ENCODE results near the gene POLR2I. TPM values are rescaled to one million over a fixed set of nuclear protein-coding genes. Genes with fewer than 3 reads are reported as not detected.

The POLR2I gene
- polyA plus RNA-seq, 1 donor (not counting 4 experiments of a cell fraction or from before 2014, with no cell fraction given): 34.3 TPM

GRCh38 chr19:36090910-36091695 is 23.6 kb downstream of the POLR2I start:
- Histone ChIP-seq H3K9me3 (ENCODE audit: control insufficient read depth, low read depth, low read length) (no peaks in the 10 kb centered on the region), H3K9me1 (ENCODE audit: control insufficient read depth, extremely low read depth, insufficient read depth, low read length) (no peaks in the 10 kb centered on the region), H3K4me3 (ENCODE audit: control insufficient read depth in 2 of 3, extremely low read depth in 1 of 3, insufficient read depth in 2 of 3, low read depth in 1 of 3, low read length in 3 of 3) (no peak overlapping the region), H3K27me3 (ENCODE audit: control insufficient read depth, extremely low read depth, insufficient read depth, low read length) (no peaks in the 10 kb centered on the region), H3K4me2 (ENCODE audit: control insufficient read depth, extremely low read depth, insufficient read depth, low read depth, low read length) (no peak overlapping the region), H3K4me1 (ENCODE audit: control insufficient read depth, extremely low read depth, insufficient read depth, low read length) (no peaks in the 10 kb centered on the region), H3K79me2 (ENCODE audit: control insufficient read depth, insufficient read depth, low read length) (no peaks in the 10 kb centered on the region), H2AFZ (ENCODE audit: control insufficient read depth, low read length) (no peak overlapping the region), H3K9ac (ENCODE audit: control insufficient read depth, extremely low read depth, insufficient read depth, low read length) (no peak overlapping the region), H4K20me1 (ENCODE audit: control insufficient read depth, extremely low read depth, insufficient read depth, low read length) (no peaks in the 10 kb centered on the region), H3K27ac (ENCODE audit: control insufficient read depth, insufficient read depth, low read length) (no peak overlapping the region), H3K36me3 (ENCODE audit: control insufficient read depth in 2 of 2, extremely low read depth in 1 of 2, insufficient read depth in 2 of 2, low read length in 2 of 2) (peaks cover 4 to 9% of the 10 kb centered on the region in 2 experiments)
- no peak for TF ChIP-seq CTCF (optimal IDR thresholded peaks at IDR 0.05 in 1 of 3, IDR thresholded peaks at IDR 0.05 in 1 of 3, conservative IDR thresholded peaks at IDR 0.05 in 1 of 3; ENCODE audit: extremely low read depth in 1 of 3, insufficient read depth in 2 of 3, low read length in 3 of 3)
- no peak for TF ChIP-seq EZH2 (IDR thresholded peaks at IDR 0.05; ENCODE audit: low read length)
- FAIRE-seq (no peak), DNase-seq (ENCODE audit: low read depth, low spot score) (no peak)
- dilution Hi-C loops (cut with MboI; ENCODE audit: extremely low pct_ligation_motif_present, low sequenced_read_pairs): no loop called here

GRCh38 chr19:36089847-36090246 is 24.8 kb downstream of the POLR2I start:
- Histone ChIP-seq H3K9me3 (ENCODE audit: control insufficient read depth, low read depth, low read length) (no peaks in the 10 kb centered on the region), H4K20me1 (ENCODE audit: control insufficient read depth, extremely low read depth, insufficient read depth, low read length) (no peaks in the 10 kb centered on the region), H3K27ac (ENCODE audit: control insufficient read depth, insufficient read depth, low read length) (no peak overlapping the region), H3K4me1 (ENCODE audit: control insufficient read depth, extremely low read depth, insufficient read depth, low read length) (no peaks in the 10 kb centered on the region), H3K4me2 (ENCODE audit: control insufficient read depth, extremely low read depth, insufficient read depth, low read depth, low read length) (no peak overlapping the region), H2AFZ (ENCODE audit: control insufficient read depth, low read length) (no peak overlapping the region), H3K4me3 (ENCODE audit: control insufficient read depth in 2 of 3, extremely low read depth in 1 of 3, insufficient read depth in 2 of 3, low read depth in 1 of 3, low read length in 3 of 3) (no peak overlapping the region), H3K79me2 (ENCODE audit: control insufficient read depth, insufficient read depth, low read length) (no peaks in the 10 kb centered on the region), H3K9me1 (ENCODE audit: control insufficient read depth, extremely low read depth, insufficient read depth, low read length) (no peaks in the 10 kb centered on the region), H3K36me3 (ENCODE audit: control insufficient read depth in 2 of 2, extremely low read depth in 1 of 2, insufficient read depth in 2 of 2, low read length in 2 of 2) (peaks cover 4 to 9% of the 10 kb centered on the region in 2 experiments), H3K27me3 (ENCODE audit: control insufficient read depth, extremely low read depth, insufficient read depth, low read length) (no peaks in the 10 kb centered on the region), H3K9ac (ENCODE audit: control insufficient read depth, extremely low read depth, insufficient read depth, low read length) (no peak overlapping the region)
- no peak for TF ChIP-seq CTCF (optimal IDR thresholded peaks at IDR 0.05 in 1 of 3, IDR thresholded peaks at IDR 0.05 in 1 of 3, conservative IDR thresholded peaks at IDR 0.05 in 1 of 3; ENCODE audit: extremely low read depth in 1 of 3, insufficient read depth in 2 of 3, low read length in 3 of 3)
- TF ChIP-seq EZH2 (IDR thresholded peaks at IDR 0.05; ENCODE audit: low read length): no peak
- FAIRE-seq (no peak), DNase-seq (ENCODE audit: low read depth, low spot score) (no peak)
- dilution Hi-C loops (cut with MboI; ENCODE audit: extremely low pct_ligation_motif_present, low sequenced_read_pairs): no loop called here
